ENCODE data around the gene TACC3.
"Not testable (repeated sequence)": the region's sequence is repeated elsewhere in the genome, so short reads cannot be mapped to it uniquely, and the experiment has no call there.

Gene TACC3

DNA sequence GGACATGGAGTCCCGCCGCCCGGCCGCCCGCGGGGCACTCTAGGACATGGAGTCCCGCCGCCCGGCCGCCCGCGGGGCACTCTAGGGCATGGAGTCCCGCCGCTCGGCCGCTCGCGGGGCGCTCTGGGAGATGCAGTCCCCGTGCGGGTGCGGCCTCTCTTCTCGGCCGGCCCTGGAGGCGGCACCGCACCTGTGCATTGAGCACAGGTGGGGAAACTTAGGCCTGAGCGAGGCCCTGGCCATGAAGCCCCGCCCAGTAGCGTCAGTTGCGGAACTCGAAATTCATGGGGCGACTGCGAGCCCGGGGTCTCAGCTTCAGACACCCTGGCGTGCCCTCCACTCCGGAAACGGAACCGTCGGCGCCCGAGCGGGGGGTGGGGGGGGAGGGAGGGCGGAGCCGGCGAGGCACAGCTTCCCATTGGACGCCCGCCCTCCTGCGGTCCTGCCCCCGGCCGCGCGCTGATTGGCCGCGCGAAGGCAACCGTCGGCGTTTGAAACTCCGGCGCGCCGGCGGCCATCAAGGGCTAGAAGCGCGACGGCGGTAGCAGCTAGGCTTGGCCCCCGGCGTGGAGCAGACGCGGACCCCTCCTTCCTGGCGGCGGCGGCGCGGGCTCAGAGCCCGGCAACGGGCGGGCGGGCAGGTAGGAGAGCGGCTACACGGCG lies at the start of gene TACC3, which contains the start of gene TMEM129:
Gene TACC3, plus strand, starts transcription at position 519 of the 663 bp plus-strand sequence. CDS start 1,901 bp downstream, outside the sequence.
Gene TMEM129, minus strand, starts transcription at position 321 of the 663 bp plus-strand sequence. CDS start 486 bp downstream, outside the sequence.
- no peak for FAIRE-seq

DNA sequence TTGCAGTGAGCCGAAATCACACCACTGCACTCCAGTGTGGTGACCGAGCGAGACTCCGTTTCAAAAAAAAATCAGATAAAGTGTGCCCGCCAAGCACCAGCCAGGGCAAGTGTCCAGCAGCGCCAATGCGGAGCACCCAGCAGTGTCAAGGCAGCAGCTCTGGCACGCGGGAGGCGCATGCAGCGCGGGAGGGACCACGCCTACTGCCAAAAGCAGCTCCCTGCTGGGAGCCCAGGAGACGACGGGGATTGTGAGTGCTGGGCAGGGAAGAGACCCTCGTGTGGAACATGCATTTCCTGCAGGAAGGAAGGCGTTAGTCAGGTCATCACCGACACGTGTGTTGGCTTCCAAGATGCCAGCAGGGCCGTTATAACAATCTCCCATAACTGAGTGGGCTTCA lies 47.6 kb upstream of the TACC3 start:
- no peak for FAIRE-seq

DNA sequence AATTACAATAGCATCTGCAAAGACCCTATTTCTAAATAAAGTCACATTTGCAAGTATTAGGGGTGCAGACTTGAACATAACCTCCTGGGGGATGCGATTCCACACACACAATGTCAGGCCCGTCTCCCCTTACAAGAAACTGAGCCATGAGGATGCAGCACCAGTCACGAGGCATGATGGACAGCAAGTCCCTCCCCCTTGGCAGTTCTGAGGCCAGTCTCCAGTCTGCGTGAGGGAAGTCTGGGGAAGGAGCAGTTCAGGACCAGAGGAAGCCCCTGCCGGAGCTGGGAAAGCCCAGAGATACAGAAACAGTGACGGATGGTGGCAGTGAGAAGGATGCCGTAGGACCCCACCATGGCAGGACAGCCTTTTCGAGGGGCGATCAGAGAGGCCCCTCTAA lies 46.6 kb upstream of the TACC3 start:
- no peak for FAIRE-seq

DNA sequence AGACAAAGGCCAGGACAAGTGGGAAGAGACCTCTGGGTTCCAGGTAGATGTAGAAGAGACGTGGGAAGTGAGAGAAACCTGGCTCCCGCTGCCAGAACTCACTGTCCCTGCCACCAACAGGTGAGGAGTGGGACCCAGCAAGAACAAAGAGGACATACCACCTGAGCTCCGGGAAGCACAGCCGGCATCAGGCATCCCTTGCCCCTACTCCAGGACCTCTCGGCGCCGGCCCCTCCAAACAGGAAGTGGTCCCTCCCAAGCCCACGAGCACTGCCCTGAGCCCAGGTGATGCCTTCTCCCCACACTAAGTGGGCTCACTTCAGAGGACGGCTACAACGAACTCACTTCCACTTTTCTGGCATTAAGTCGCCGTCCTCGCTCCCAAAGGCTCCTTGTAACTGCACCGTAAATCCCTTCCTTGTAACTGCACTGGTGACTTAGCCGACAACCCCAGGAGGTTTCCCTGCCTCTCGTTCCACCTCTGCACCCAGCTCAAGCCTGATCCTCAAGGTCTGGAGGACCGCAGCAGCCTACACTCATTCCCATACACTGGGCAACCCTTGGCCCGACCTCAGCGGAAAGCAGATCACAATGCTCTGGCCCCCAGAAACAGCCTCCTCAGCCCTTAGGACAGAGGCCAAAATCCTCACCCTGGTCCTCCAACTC lies 46.1 kb upstream of the TACC3 start:
- FAIRE-seq = no peak

DNA sequence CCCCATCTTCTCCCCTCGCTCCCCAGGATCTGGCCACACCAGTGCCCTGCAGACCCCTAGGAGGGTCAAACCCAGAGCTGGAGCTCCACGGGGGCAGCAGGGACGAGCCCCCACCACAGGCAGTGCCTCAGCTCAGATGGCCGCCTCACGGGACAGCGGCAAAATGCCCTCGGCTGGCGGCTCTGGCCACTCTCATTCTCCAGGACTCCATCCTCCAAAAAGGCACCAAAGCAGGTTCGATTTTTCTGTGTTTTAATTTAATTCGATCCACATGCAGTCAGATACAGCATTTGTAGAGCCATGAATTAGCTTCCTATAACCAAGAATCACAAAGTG lies 45.6 kb upstream of the TACC3 start:
- no peak for FAIRE-seq

DNA sequence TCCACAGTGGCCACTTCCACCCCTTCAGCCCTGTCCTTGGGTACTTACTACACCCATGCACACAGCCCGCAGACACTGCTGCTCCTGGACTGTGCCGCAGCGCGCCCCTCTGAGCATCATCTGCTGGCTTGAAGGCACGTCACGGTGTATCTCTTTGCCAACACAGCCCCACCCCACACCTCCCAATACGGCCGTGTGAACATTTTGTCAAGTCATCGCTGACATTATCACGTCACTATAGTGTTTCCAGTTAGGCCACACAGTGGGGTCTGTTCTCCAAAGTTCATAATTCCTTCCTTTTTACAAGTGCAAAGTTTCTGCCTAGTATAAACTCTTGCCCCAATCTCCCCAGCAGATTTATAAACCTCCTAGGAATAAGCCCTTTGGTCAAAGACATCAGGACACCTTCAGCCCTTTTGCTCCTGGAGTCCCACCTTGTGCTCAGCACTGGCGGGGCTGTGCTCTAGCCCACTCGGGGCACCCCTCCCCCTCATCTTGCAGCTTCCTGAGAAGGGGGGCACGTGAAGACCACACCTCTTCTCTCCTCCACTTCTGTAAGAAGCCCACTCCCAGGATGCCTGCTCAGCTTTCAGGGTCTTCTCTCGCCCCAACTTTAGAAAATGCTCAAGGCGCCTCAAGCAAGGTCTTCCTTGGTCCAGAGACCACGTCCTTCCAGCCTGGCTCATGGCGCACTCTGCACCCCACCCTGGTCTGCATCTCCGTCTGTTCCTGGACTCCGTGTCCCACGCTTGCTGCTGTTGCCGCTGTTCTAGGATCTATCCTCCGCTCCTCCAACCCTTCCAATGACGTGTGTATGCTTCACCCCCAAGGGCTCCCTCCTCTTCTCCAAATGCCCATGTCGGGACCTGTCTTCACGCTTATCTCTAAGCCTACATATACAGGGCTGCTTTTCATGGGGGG lies 44.5 kb upstream of the TACC3 start:
- FAIRE-seq = no peak

DNA sequence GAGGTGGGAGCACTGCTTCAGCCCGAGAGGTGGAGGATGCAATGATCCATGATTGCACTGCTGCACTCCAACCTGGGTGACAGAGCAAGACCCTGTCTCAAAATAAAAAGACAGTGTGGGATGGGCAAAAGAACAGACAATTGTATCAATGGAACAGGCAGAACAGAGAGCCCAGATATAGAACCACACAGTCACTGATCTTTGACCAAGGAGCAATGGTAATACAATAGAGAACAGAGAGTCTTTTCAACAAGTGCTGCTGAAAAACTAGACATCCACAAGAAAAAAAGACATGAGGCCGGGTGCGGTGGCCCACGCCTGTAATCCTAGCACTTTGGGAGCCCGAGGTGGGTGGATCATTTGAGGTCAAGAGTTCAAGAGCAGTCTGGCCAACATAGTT lies 43.1 kb upstream of the TACC3 start:
- FAIRE-seq = no peak

DNA sequence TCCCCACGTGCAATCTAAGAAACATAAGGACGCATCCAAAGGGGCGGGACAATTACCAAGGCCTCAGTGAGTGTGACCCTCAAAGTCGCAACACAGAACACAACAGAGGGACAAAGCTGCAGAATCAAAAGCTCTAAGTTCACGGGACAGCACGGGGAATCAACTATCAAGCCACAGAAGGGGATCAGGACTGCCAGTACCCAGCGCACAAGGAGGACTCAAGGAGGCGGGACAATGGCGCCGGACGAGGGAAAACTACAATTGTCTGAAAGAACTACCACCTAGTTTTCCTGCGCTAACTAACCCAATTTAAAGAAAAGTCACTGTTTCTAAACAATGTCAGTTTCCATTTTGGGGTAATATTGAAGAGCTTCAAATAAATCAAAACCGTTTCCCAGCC lies 38.5 kb upstream of the TACC3 start:
- FAIRE-seq = no peak

DNA sequence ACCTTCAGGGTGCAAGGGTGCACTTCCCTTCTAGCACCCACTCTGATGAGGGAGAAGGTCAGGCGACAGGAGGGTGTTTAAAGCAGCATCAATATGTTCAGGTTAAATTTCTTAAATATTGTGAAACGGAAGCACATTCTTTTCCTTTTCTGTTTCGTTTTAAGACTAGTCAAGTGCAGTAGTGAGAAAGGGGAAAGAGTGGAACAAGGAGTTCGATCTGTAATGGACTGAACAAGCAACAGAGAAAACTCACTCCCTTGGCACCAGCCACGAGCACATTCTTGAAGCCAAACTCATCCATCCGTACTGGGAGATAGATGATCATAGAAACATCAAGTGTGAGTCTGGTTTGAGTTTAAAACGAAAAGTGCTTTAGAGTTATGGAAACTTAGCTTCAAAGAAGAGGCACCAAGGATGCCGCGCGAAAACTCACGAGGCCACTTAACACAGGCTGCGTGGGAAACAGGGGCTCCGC lies 38.0 kb upstream of the TACC3 start:
- FAIRE-seq = no peak

DNA sequence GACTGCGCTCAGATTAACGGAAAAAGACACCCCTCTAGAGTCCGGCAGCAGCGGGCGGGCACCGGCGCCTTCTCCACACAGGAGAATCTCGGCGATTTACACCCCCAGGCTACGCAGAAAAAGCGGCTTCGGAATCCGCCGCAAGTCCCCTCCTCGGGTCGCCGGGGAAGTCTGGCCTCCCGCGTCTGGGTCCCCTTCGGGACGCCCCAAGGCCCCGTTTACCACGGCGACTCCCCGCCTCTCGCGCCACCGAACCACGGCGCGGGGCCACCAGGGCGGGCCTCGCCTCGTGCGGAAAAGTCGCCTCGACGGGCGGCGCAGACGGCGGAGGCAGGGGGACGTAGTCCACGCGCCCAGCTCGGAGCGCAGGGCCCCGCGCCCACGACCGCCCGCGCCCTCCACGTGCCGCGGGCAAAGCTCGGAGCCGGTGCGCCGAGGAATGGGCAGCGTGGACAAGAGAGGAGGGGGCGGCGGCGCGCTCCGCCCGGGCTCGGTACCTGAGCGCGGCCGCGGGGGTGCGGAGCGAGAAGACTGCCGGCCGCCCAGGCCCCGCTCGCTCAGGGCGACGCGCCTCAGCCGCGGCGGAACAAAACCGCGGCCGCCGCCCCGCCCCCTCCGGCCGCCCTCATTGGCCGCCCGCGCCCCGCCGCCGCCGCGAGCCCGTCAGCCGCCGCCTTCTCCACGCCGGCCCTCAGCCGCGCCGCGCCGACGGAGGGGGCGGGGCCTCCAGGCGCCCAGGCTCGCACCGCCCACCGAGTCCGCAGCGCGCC lies 37.4 kb upstream of the TACC3 start, which contains the start of gene FAM53A:
Gene FAM53A, minus strand, starts transcription at position 578 of the 770 bp plus-strand sequence. CDS start 15,572 bp downstream, outside the sequence.
- no peak for FAIRE-seq

DNA sequence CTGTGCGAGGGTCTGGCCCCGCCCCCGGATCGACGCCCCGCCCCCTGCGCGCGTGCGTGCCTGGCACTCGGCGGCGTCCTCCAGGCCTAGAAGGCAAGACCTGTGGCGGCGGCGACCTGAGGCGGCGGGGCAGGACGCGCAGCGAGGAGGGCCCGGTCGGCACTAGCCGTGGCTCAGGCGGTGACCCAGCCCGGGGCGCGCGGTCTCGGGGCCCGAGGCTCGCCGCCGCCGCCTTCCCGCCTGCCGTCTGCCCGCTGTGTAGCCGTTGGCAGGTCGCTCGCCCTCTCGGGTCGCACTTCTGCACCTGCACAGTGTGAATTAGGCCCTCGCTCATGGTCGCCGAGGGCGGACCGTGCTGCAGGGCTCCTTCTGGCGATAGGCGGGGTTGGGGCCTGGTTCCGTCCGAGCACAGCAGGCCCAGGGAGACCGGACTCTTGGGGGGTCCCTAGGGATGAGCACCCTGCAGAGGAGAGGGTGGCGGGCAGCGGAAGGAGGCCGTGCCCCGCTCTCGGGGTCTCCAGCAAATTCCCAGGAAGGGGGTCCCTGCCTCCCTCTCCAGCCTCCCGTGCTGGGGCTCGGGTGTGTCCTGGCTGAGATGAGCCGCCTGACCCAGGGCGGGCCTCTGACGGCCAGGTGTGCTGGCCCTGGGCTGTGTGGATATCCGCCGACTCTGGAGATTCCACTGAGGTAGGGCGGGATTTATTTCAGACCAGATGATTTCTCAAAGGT lies 36.7 kb upstream of the TACC3 start:
- FAIRE-seq = no peak

DNA sequence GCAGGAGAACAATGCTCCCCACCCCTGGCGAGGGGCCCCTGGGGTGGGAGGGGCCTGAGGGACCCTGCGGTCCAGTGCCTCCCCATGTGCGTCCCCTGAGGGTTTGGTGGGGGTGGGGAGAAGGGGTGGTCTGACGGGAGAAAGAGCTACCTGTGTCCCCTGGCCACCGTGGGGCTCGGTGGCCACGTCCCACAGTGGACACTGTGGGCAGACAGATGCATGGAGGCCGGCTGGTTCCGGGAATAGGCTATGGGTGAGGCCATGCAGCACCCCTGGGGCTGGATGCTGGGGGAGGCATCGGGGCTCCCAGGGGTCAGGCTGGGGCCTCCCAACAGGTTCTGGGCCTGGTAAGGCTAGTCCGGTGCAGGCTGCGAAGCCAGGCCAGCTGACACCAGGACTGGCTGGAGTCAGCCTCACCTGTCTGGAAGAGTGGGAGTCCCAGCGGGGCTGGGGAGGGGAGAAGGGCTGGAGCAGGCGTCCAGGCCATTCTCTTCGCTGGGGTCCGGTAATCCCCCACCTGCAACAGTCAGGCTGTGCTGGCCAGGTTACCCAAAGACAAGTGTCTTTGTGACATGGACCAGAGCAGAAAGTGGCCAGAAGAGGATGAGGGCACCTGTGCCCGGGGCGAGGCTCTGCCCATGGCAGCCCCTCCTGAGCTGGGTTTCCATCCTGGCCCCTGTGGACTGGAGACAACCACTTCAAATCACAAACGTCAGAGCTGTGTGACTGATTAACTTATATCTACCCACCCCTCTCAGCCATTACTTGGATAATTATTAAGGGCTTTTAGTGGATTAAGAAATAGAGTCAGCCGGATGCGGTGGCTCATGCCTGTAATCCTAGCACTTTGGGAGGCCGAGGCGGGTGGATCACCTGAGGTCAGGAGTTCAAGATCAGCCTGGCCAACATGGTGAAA lies 35.8 kb upstream of the TACC3 start:
- no peak for FAIRE-seq

DNA sequence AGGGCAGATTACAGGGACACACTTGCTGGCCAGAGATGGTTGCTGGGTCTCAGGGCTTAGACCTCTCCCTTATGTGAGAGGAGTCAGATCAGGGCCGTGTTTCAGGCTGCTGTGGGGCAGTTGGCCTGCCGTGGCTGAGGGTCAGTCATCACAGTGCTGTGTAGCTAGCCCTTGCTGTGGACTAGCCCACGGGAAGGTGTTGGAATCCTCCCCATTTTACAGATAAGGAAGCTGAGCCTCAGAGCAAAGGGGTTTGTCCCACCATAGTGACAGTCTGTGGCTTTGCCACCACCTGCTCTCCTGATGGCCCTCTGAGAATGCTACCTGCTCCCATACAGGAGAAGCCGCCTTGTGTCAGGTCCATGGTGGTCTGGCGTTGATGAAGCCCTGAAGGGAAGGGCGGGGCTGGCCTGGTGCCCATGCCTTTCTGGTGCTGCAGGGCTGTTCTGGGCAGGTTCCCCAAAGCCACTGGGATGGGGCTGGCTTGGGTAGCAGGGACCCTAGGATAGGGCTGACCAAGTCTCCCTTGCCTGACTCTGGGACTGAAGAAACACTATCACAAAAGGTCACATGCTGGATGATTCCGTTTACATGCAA lies 34.8 kb upstream of the TACC3 start:
- no peak for FAIRE-seq

DNA sequence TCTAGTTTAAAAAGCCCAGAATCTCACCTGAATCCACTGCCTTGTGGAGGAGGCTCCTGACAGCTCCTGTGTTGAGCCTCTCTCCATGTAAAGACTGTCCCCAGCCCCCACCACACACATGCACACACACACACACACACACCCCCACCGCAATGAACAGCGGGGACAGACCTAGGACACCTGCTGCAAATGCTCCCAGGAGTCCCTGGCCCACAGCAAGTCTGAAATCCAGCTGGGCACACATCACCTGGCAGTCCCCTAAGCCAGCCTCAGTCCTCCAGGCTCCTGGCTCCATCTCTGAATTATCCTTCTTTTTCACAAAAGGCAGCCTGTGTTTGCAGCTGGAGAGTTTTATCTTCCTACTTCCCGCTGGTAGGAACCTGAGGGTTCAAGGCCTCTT lies 30.6 kb upstream of the TACC3 start:
- no peak for FAIRE-seq

DNA sequence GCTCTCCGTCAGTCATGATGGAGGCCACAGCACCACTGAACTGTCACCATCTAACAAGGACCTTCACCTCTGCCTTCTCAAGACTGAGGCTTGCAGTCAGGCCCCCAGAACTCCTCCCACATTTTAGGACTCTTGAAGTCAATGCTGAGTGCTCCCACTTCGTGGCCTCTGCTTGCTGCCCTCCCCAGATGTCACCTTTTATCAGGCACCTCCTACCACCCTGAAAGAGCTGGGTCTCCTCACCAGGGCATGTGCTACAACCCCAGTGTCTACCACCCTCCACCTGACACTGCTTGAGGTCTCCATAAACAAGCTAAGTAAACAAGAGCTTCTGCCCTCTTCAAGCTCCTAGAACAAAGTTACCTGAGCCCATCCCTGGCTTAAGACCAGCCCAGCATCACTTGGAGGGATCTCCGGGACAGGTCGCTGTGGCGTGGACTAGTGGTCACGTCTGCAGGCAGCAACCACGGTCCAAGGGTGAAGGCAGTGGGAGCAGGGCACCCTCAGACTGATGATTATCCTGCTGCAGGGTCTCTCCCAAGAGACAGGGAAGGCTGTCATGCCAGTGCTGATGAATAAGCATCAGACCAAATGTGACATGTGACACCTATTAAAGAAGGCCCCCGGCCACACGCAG lies 29.5 kb upstream of the TACC3 start:
- FAIRE-seq = no peak

DNA sequence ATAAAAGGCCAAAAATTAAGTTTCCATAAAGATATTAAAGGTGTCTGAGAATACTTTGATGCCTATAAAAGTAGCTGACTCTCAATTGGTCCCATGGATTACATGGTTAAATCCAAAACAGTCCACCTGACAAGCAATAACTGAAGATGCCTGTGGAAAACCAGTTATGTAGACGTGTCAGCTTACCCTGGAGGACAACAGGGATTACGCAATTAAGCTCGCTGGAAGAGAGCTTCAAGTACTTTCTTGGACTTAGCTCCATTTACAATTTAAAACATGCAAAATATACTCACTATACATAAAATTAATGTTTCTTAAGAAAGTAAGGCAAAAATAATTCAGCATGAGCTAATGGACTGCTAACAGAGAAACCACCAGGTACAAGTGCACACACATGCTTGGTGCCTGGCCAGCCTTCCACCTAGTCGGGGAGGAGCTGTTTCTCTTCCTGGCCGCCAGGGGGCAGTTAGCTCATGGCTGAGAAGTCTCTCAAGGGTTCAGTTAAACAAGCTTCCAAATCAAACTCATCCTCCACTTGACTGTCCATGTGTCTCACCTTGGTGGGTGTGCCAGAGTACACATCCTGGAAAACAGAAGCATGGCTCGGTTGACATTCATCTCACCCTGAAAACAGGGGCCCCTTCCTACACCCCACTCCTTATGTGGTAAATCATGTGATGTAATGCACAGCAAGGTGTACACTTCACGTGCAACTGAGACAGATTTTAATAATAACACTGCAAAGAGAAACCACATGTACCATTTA lies 28.0 kb upstream of the TACC3 start:
- no peak for FAIRE-seq

DNA sequence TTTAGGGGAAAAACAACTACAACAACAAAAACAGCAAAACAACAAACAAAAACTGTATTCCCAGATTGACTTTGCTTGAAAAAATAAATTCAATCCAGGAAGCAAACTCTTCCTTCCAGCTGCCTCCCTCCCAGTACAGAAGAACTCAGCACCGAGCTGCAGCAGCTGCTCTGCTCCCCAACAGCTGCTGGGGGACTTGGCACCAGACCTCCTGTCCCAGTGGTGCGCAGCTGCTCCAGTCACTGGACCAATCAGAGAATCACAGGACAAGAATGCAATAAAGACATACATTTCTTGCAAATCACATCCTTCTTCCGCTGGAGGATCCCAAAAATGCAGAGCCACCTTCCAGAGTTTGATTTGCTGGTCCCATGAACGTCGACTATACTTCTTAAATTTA lies 25.4 kb upstream of the TACC3 start:
- no peak for FAIRE-seq

DNA sequence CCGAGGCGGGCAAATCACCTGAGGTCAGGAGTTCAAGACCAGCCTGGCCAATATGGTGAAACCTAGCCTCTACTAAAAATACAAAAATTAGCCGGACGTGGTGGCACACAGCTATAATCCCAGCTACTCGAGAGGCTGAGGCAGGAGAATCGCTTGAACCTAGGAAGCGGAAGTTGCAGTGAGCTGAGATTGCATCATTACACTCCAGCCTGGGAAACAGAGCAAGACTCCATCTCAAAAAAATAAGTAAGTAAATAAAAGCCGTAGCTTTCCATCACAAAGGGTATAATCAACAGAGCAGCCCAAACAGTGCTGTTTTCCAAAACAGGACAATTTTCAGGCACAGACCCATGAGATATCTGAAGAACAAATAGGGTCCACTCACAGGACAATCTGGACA lies 19.6 kb upstream of the TACC3 start:
- not testable (repeated sequence) for FAIRE-seq

DNA sequence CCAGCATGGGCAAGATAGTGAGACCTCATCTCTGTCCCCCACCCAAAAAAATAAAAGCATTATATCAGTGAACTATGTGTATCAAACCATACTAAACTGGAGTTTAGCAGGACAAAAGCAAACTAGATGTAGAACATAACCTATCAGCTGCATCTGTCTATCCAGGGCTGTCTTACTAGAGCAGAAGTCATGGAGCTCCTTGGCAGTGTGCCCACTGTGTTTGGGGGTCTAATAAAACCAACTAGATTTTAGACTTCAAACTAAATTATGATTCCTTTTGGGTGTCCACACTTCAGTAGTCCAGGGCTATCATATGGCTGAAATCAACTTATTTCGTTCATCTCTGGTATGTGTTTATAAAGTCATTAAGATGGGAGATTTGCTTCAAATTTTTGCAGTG lies 17.5 kb upstream of the TACC3 start:
- no peak for FAIRE-seq

Data from colon (tissue), 2 donors.